HG03575 (cell line): Measurements from ENCODE around the gene RHOV.

Source experiments
- ATAC-seq: cut with Tn5 transposase; IDR thresholded peaks from one replicate; pipeline ENCODE4 v1.9.1; 2021; ENCODE audit not compliant: unreplicated experiment, insufficient number of reproducible peaks, low FRiP score; ENCODE audit errors: extremely low read depth

RHOV gene

GRCh38 chr15:40853241-40853890 lies 20.7 kb downstream of the RHOV start:
- ATAC-seq, result no peak

- no peak for ATAC-seq
These were observed 21.5 kb downstream of the RHOV start for GRCh38 chr15:40852529-40852928.

GRCh38 chr15:40850576-40851112 lies 23.4 kb downstream of the RHOV start:
- no peak for ATAC-seq

GRCh38 chr15:40847223-40847961 lies 26.6 kb downstream of the RHOV start:
- no peak for ATAC-seq

GRCh38 chr15:40846841-40847222 lies 27.2 kb downstream of the RHOV start:
- ATAC-seq, result no peak

- no peak for ATAC-seq
These were observed 28.3 kb downstream of the RHOV start for GRCh38 chr15:40845511-40846284.

GRCh38 chr15:40845036-40845435 lies 29.0 kb downstream of the RHOV start:
- ATAC-seq, result no peak

- no peak for ATAC-seq
These were observed 29.4 kb downstream of the RHOV start for GRCh38 chr15:40844696-40845030.

- ATAC-seq, result no peak
These were observed 29.9 kb downstream of the RHOV start, which contains the start of gene SPINT1 for GRCh38 chr15:40843885-40844695. TSS of gene SPINT1 (plus strand) at chr15:40844048. CDS start at chr15:40844555, 507 bp downstream.

GRCh38 chr15:40843261-40843884 lies 30.7 kb downstream of the RHOV start:
- ATAC-seq, result no peak

- ATAC-seq, result no peak
These were observed 32.3 kb downstream of the RHOV start for GRCh38 chr15:40841741-40842140.

GRCh38 chr15:40838756-40839155 lies 35.3 kb downstream of the RHOV start:
- ATAC-seq, result no peak

- ATAC-seq, result no peak
These were observed 38.0 kb downstream of the RHOV start for GRCh38 chr15:40836020-40836419.

- ATAC-seq, result no peak
These were observed 41.1 kb downstream of the RHOV start for GRCh38 chr15:40832903-40833302.

- ATAC-seq, result no peak
These were observed 42.2 kb downstream of the RHOV start for GRCh38 chr15:40831861-40832260.

- ATAC-seq, result no peak
These were observed 43.1 kb downstream of the RHOV start for GRCh38 chr15:40830884-40831283.

- ATAC-seq, result no peak
These were observed 44.9 kb downstream of the RHOV start for GRCh38 chr15:40829115-40829514.

GRCh38 chr15:40828447-40829036 lies 45.5 kb downstream of the RHOV start, which contains the start of gene PPP1R14D:
TSS of gene PPP1R14D (minus strand) at chr15:40828708. CDS start at chr15:40828641, 67 bp downstream.
- no peak for ATAC-seq
